Measurements from ENCODE around the gene TECPR1. TPM values are rescaled to one million over a fixed set of nuclear protein-coding genes. Genes with fewer than 3 reads are reported as not detected.

The TECPR1 gene
- total RNA-seq, 5 donors from 2014 or later (not counting 1 experiment from before 2014, with no cell fraction given): 118 to 192 (median 162) TPM

GRCh38 chr7:98284335-98285036, 32.5 kb upstream of the TECPR1 start:
- 76% methylated on average over 9 of the region's 20 CpGs for WGBS (ENCODE audit: insufficient coverage)
- H3K36me3 ChIP-seq (ENCODE audit: control insufficient read depth in 2 of 2, extremely low read depth in 1 of 2, insufficient read depth in 1 of 2, low read length in 1 of 2): peaks cover 0 to 4% of the 10 kb centered on the region in 2 donors
- no peaks in the 10 kb centered on the region for H3K9me3 Mint-ChIP-seq
- CTCF ChIA-PET: no interaction called here
- H3K27me3 ChIP-seq (replicated peaks in 1 of 2; ENCODE audit: control insufficient read depth in 2 of 2, extremely low read depth in 1 of 2, insufficient read depth in 2 of 2, low read length in 1 of 2): no peaks in the 10 kb centered on the region
- H3K27ac Mint-ChIP-seq: peak overlapping the region; percentile 46 to 52
- H3K9me3 ChIP-seq: no peaks in the 10 kb centered on the region
- peaks cover 4 to 65% of the 10 kb centered on the region in 2 experiments for H3K4me1 ChIP-seq (ENCODE audit: control insufficient read depth in 1 of 2, extremely low read depth in 1 of 2, insufficient read depth in 2 of 2, low read length in 2 of 2)
- ATAC-seq (replicated peaks in 1 of 4) (no peak), DNase-seq (no peak)
- H3K27me3 Mint-ChIP-seq: no peaks in the 10 kb centered on the region
- no peak overlapping the region for H3K4me3 ChIP-seq (ENCODE audit: control insufficient read depth in 1 of 2, extremely low read depth in 1 of 2, low read length in 1 of 2)
- H3K27ac ChIP-seq (ENCODE audit: low read length): no peak overlapping the region
- no peaks in the 10 kb centered on the region for H3K36me3 Mint-ChIP-seq
- peaks cover 31 to 46% (median 41%) of the 10 kb centered on the region in 3 donors for H3K4me1 Mint-ChIP-seq
- H3K4me3 Mint-ChIP-seq: peak overlapping the region; percentile 49 to 79 (median 77)
- POLR2A ChIA-PET: no interaction called here

GRCh38 chr7:98283887-98284222, 31.8 kb upstream of the TECPR1 start:
- no peaks in the 10 kb centered on the region for H3K27me3 Mint-ChIP-seq
- peak overlapping the region in 1 of 2 donors; percentile 46 for H3K27ac Mint-ChIP-seq
- Histone ChIP-seq H3K36me3 (ENCODE audit: control insufficient read depth in 2 of 2, extremely low read depth in 1 of 2, insufficient read depth in 1 of 2, low read length in 1 of 2) (peaks cover 0 to 4% of the 10 kb centered on the region in 2 donors), H3K4me3 (ENCODE audit: control insufficient read depth in 1 of 2, extremely low read depth in 1 of 2, low read length in 1 of 2) (peak overlapping the region in 1 of 2 donors; percentile 35), H3K9me3 (no peaks in the 10 kb centered on the region), H3K27me3 (replicated peaks in 1 of 2; ENCODE audit: control insufficient read depth in 2 of 2, extremely low read depth in 1 of 2, insufficient read depth in 2 of 2, low read length in 1 of 2) (no peaks in the 10 kb centered on the region), H3K4me1 (ENCODE audit: control insufficient read depth in 1 of 2, extremely low read depth in 1 of 2, insufficient read depth in 2 of 2, low read length in 2 of 2) (peaks cover 4 to 65% of the 10 kb centered on the region in 2 experiments), H3K27ac (ENCODE audit: low read length) (no peak overlapping the region)
- 93% methylated on average over 6 of the region's 8 CpGs for WGBS (ENCODE audit: insufficient coverage)
- peak overlapping the region in 2 of 3 donors; percentile 77 to 79 for H3K4me3 Mint-ChIP-seq
- POLR2A ChIA-PET: no interaction called here
- CTCF ChIA-PET: no interaction called here
- no peaks in the 10 kb centered on the region for H3K36me3 Mint-ChIP-seq
- DNase-seq (no peak), ATAC-seq (replicated peaks in 1 of 4) (no peak)
- H3K4me1 Mint-ChIP-seq: peaks cover 31 to 46% (median 41%) of the 10 kb centered on the region in 3 donors
- no peaks in the 10 kb centered on the region for H3K9me3 Mint-ChIP-seq

GRCh38 chr7:98283127-98283886, 31.3 kb upstream of the TECPR1 start:
- Mint-ChIP-seq H3K4me3 (peak overlapping the region; percentile 77 to 84 (median 79)), H3K36me3 (no peaks in the 10 kb centered on the region), H3K27ac (peak overlapping the region; percentile 63 to 79), H3K27me3 (no peaks in the 10 kb centered on the region), H3K4me1 (peaks cover 27 to 42% (median 39%) of the 10 kb centered on the region in 3 donors), H3K9me3 (no peaks in the 10 kb centered on the region)
- H3K9me3 ChIP-seq: no peaks in the 10 kb centered on the region
- H3K36me3 ChIP-seq (ENCODE audit: control insufficient read depth in 2 of 2, extremely low read depth in 1 of 2, insufficient read depth in 1 of 2, low read length in 1 of 2): peaks cover 0 to 4% of the 10 kb centered on the region in 2 donors
- no peak overlapping the region for H3K27ac ChIP-seq (ENCODE audit: low read length)
- no peak for ATAC-seq (replicated peaks in 1 of 4)
- H3K27me3 ChIP-seq (replicated peaks in 1 of 2; ENCODE audit: control insufficient read depth in 2 of 2, extremely low read depth in 1 of 2, insufficient read depth in 2 of 2, low read length in 1 of 2): no peaks in the 10 kb centered on the region
- POLR2A ChIA-PET: no interaction called here
- peaks cover 4 to 65% of the 10 kb centered on the region in 2 experiments for H3K4me1 ChIP-seq (ENCODE audit: control insufficient read depth in 1 of 2, extremely low read depth in 1 of 2, insufficient read depth in 2 of 2, low read length in 2 of 2)
- CTCF ChIA-PET: interaction anchor here in 1 of 2 donors (0.9 kb wide), 1 partner anchor 32 kb away, joined by 4 read pairs; no protein-coding TSS in a partner anchor
- DNase-seq: no peak
- peak overlapping the region in 1 of 2 donors; percentile 35 for H3K4me3 ChIP-seq (ENCODE audit: control insufficient read depth in 1 of 2, extremely low read depth in 1 of 2, low read length in 1 of 2)
- WGBS (ENCODE audit: insufficient coverage): 94% methylated on average over 11 of the region's 19 CpGs

GRCh38 chr7:98282703-98283102, 30.7 kb upstream of the TECPR1 start:
- CTCF ChIA-PET: interaction anchor here in 1 of 2 donors (0.9 kb wide), 1 partner anchor 32 kb away, joined by 4 read pairs; no protein-coding TSS in a partner anchor

GRCh38 chr7:98281757-98282606, 29.9 kb upstream of the TECPR1 start:
- Histone ChIP-seq H3K9me3 (no peaks in the 10 kb centered on the region), H3K27me3 (replicated peaks in 1 of 2; ENCODE audit: control insufficient read depth in 2 of 2, extremely low read depth in 1 of 2, insufficient read depth in 2 of 2, low read length in 1 of 2) (no peaks in the 10 kb centered on the region), H3K4me3 (ENCODE audit: control insufficient read depth in 1 of 2, extremely low read depth in 1 of 2, low read length in 1 of 2) (peak overlapping the region; percentile 56 to 63), H3K27ac (ENCODE audit: low read length) (no peak overlapping the region), H3K4me1 (ENCODE audit: control insufficient read depth in 1 of 2, extremely low read depth in 1 of 2, insufficient read depth in 2 of 2, low read length in 2 of 2) (peaks cover 4 to 57% of the 10 kb centered on the region in 2 experiments), H3K36me3 (ENCODE audit: control insufficient read depth in 2 of 2, extremely low read depth in 1 of 2, insufficient read depth in 1 of 2, low read length in 1 of 2) (peaks cover 0 to 4% of the 10 kb centered on the region in 2 donors)
- H3K4me3 Mint-ChIP-seq: peak overlapping the region; percentile 77 to 84 (median 79)
- H3K27ac Mint-ChIP-seq: peak overlapping the region; percentile 45 to 79
- ChIA-PET CTCF (no interaction called here), POLR2A (no interaction called here)
- WGBS (ENCODE audit: insufficient coverage): 7% methylated on average over 64 of the region's 77 CpGs
- no peaks in the 10 kb centered on the region for H3K27me3 Mint-ChIP-seq
- no peaks in the 10 kb centered on the region for H3K9me3 Mint-ChIP-seq
- DNase-seq (peak in 12 of 35 experiments; percentile 7 to 35 (median 19)), ATAC-seq (replicated peaks in 1 of 4) (peak; percentile 32 to 40 (median 34))
- H3K4me1 Mint-ChIP-seq: peaks cover 26 to 41% (median 39%) of the 10 kb centered on the region in 3 donors
- no peaks in the 10 kb centered on the region for H3K36me3 Mint-ChIP-seq

More at GRCh38 chr7:98282703-98283102, 30.7 kb upstream of the TECPR1 start:
- peak overlapping the region in 1 of 2 donors; percentile 63 for H3K4me3 ChIP-seq (ENCODE audit: control insufficient read depth in 1 of 2, extremely low read depth in 1 of 2, low read length in 1 of 2)
- Mint-ChIP-seq H3K9me3 (no peaks in the 10 kb centered on the region), H3K4me3 (peak overlapping the region; percentile 77 to 84 (median 79)), H3K27ac (peak overlapping the region; percentile 63 to 79), H3K4me1 (peaks cover 26 to 41% (median 39%) of the 10 kb centered on the region in 3 donors), H3K36me3 (no peaks in the 10 kb centered on the region), H3K27me3 (no peaks in the 10 kb centered on the region)
- ATAC-seq (replicated peaks in 1 of 4): no peak
- no peak overlapping the region for H3K27ac ChIP-seq (ENCODE audit: low read length)
- no peaks in the 10 kb centered on the region for H3K27me3 ChIP-seq (replicated peaks in 1 of 2; ENCODE audit: control insufficient read depth in 2 of 2, extremely low read depth in 1 of 2, insufficient read depth in 2 of 2, low read length in 1 of 2)
- H3K9me3 ChIP-seq: no peaks in the 10 kb centered on the region
- no peak for DNase-seq
- H3K4me1 ChIP-seq (ENCODE audit: control insufficient read depth in 1 of 2, extremely low read depth in 1 of 2, insufficient read depth in 2 of 2, low read length in 2 of 2): peaks cover 4 to 63% of the 10 kb centered on the region in 2 experiments
- peaks cover 0 to 4% of the 10 kb centered on the region in 2 donors for H3K36me3 ChIP-seq (ENCODE audit: control insufficient read depth in 2 of 2, extremely low read depth in 1 of 2, insufficient read depth in 1 of 2, low read length in 1 of 2)
- WGBS (ENCODE audit: insufficient coverage): 82% methylated on average over 5 of the region's 16 CpGs
- POLR2A ChIA-PET: no interaction called here

Data from T-cell (primary cell).